Measurements from ENCODE around the gene CABP5. TPM values are rescaled to one million over a fixed set of nuclear protein-coding genes. Genes with fewer than 3 reads are reported as not detected.
"Not testable (repeated sequence)": the region's sequence is repeated elsewhere in the genome, so short reads cannot be mapped to it uniquely, and the experiment has no call there.

CABP5 gene
- not detected in 2 replicates for total RNA-seq (2014; rRNA removed; shearing (Covaris generic); ENCODE audit: low replicate concordance)

GRCh38 chr19:48043675-48044258, at the start of gene CABP5:
Gene CABP5 (minus strand): TSS chr19:48044079. CDS start chr19:48043922, 157 bp downstream.
- H2AFZ ChIP-seq (ENCODE audit: low read length): no peak within 1 kb of the TSS
- H4K20me1 ChIP-seq (ENCODE audit: insufficient read depth, low read depth, low read length): no peaks in the 10 kb centered on the region
- H3K9me3 ChIP-seq (ENCODE audit: low read length): no peaks in the 10 kb centered on the region
- H3K36me3 ChIP-seq (ENCODE audit: insufficient read depth, low read length): no peaks in the 10 kb centered on the region
- H3K9ac ChIP-seq (ENCODE audit: low read length): no peak within 1 kb of the TSS
- no peaks in the 10 kb centered on the region for H3K4me1 ChIP-seq (ENCODE audit: low read length)
- H3K79me2 ChIP-seq (ENCODE audit: low read length): no peaks in the 10 kb centered on the region
- no peak within 1 kb of the TSS for H3K4me2 ChIP-seq (ENCODE audit: low read depth, low read length, poor library complexity, severe bottlenecking)
- DNase-seq: no peak
- no peak within 1 kb of the TSS for H3K4me3 ChIP-seq (ENCODE audit: low read length)
- H3K9me2 ChIP-seq (replicated peaks; ENCODE audit: insufficient read depth, low read length): no peaks in the 10 kb centered on the region
- H3K27ac ChIP-seq (ENCODE audit: low read length): no peak within 1 kb of the TSS
- H3K27me3 ChIP-seq (ENCODE audit: low read length): no peaks in the 10 kb centered on the region

GRCh38 chr19:48091111-48091718, 47.3 kb upstream of the CABP5 start:
- H3K9me2 ChIP-seq (replicated peaks; ENCODE audit: insufficient read depth, low read length); H3K4me3 ChIP-seq (ENCODE audit: low read length); H3K27me3 ChIP-seq (ENCODE audit: low read length); H4K20me1 ChIP-seq (ENCODE audit: insufficient read depth, low read depth, low read length); DNase-seq; H3K27ac ChIP-seq (ENCODE audit: low read length); H3K9me3 ChIP-seq (ENCODE audit: low read length); H3K4me2 ChIP-seq (ENCODE audit: low read depth, low read length, poor library complexity, severe bottlenecking); H3K9ac ChIP-seq (ENCODE audit: low read length); H3K36me3 ChIP-seq (ENCODE audit: insufficient read depth, low read length); H3K4me1 ChIP-seq (ENCODE audit: low read length); H3K79me2 ChIP-seq (ENCODE audit: low read length); H2AFZ ChIP-seq (ENCODE audit: low read length): not testable (repeated sequence)

- no peak for DNase-seq
- Histone ChIP-seq H3K4me1 (ENCODE audit: low read length) (peaks cover 10% of the 10 kb centered on the region), H3K9ac (ENCODE audit: low read length) (no peak overlapping the region), H3K4me3 (ENCODE audit: low read length) (no peak overlapping the region), H3K4me2 (ENCODE audit: low read depth, low read length, poor library complexity, severe bottlenecking) (peak overlapping the region; percentile 14), H3K27me3 (ENCODE audit: low read length) (no peaks in the 10 kb centered on the region), H2AFZ (ENCODE audit: low read length) (no peak overlapping the region), H4K20me1 (ENCODE audit: insufficient read depth, low read depth, low read length) (no peaks in the 10 kb centered on the region), H3K9me2 (replicated peaks; ENCODE audit: insufficient read depth, low read length) (no peaks in the 10 kb centered on the region), H3K27ac (ENCODE audit: low read length) (no peak overlapping the region), H3K36me3 (ENCODE audit: insufficient read depth, low read length) (no peaks in the 10 kb centered on the region), H3K79me2 (ENCODE audit: low read length) (no peaks in the 10 kb centered on the region), H3K9me3 (ENCODE audit: low read length) (no peaks in the 10 kb centered on the region)
Observed at GRCh38 chr19:48090281-48090802, 46.5 kb upstream of the CABP5 start.

- not testable (repeated sequence) for H3K4me2 ChIP-seq (ENCODE audit: low read depth, low read length, poor library complexity, severe bottlenecking); H4K20me1 ChIP-seq (ENCODE audit: insufficient read depth, low read depth, low read length); H3K4me3 ChIP-seq (ENCODE audit: low read length); DNase-seq; H3K9ac ChIP-seq (ENCODE audit: low read length); H3K27ac ChIP-seq (ENCODE audit: low read length); H3K79me2 ChIP-seq (ENCODE audit: low read length); H3K9me2 ChIP-seq (replicated peaks; ENCODE audit: insufficient read depth, low read length); H3K4me1 ChIP-seq (ENCODE audit: low read length); H3K27me3 ChIP-seq (ENCODE audit: low read length); H3K36me3 ChIP-seq (ENCODE audit: insufficient read depth, low read length); H3K9me3 ChIP-seq (ENCODE audit: low read length); H2AFZ ChIP-seq (ENCODE audit: low read length)
Observed at GRCh38 chr19:48088991-48089390, 45.1 kb upstream of the CABP5 start.

GRCh38 chr19:48085904-48086864, 42.3 kb upstream of the CABP5 start:
- H3K36me3 ChIP-seq (ENCODE audit: insufficient read depth, low read length): no peaks in the 10 kb centered on the region
- H4K20me1 ChIP-seq (ENCODE audit: insufficient read depth, low read depth, low read length): no peaks in the 10 kb centered on the region
- peak; percentile 64 for DNase-seq
- H3K4me3 ChIP-seq (ENCODE audit: low read length): no peak overlapping the region
- peaks cover 10% of the 10 kb centered on the region for H3K4me1 ChIP-seq (ENCODE audit: low read length)
- H3K27me3 ChIP-seq (ENCODE audit: low read length): no peaks in the 10 kb centered on the region
- no peak overlapping the region for H2AFZ ChIP-seq (ENCODE audit: low read length)
- H3K9ac ChIP-seq (ENCODE audit: low read length): no peak overlapping the region
- H3K27ac ChIP-seq (ENCODE audit: low read length): no peak overlapping the region
- no peaks in the 10 kb centered on the region for H3K79me2 ChIP-seq (ENCODE audit: low read length)
- no peak overlapping the region for H3K4me2 ChIP-seq (ENCODE audit: low read depth, low read length, poor library complexity, severe bottlenecking)
- no peaks in the 10 kb centered on the region for H3K9me2 ChIP-seq (replicated peaks; ENCODE audit: insufficient read depth, low read length)
- H3K9me3 ChIP-seq (ENCODE audit: low read length): no peaks in the 10 kb centered on the region

- Histone ChIP-seq H3K9ac (ENCODE audit: low read length) (no peak overlapping the region), H3K9me2 (replicated peaks; ENCODE audit: insufficient read depth, low read length) (no peaks in the 10 kb centered on the region), H2AFZ (ENCODE audit: low read length) (no peak overlapping the region), H3K36me3 (ENCODE audit: insufficient read depth, low read length) (no peaks in the 10 kb centered on the region), H3K27ac (ENCODE audit: low read length) (no peak overlapping the region), H3K4me1 (ENCODE audit: low read length) (peaks cover 4% of the 10 kb centered on the region), H3K27me3 (ENCODE audit: low read length) (no peaks in the 10 kb centered on the region), H3K9me3 (ENCODE audit: low read length) (no peaks in the 10 kb centered on the region), H3K79me2 (ENCODE audit: low read length) (no peaks in the 10 kb centered on the region), H4K20me1 (ENCODE audit: insufficient read depth, low read depth, low read length) (no peaks in the 10 kb centered on the region), H3K4me3 (ENCODE audit: low read length) (no peak overlapping the region), H3K4me2 (ENCODE audit: low read depth, low read length, poor library complexity, severe bottlenecking) (no peak overlapping the region)
- DNase-seq: peak; percentile 24
Observed at GRCh38 chr19:48085076-48085475, 41.2 kb upstream of the CABP5 start.

- H3K4me3 ChIP-seq (ENCODE audit: low read length): no peak overlapping the region
- H3K4me1 ChIP-seq (ENCODE audit: low read length): no peaks in the 10 kb centered on the region
- no peak overlapping the region for H3K4me2 ChIP-seq (ENCODE audit: low read depth, low read length, poor library complexity, severe bottlenecking)
- no peak overlapping the region for H2AFZ ChIP-seq (ENCODE audit: low read length)
- no peaks in the 10 kb centered on the region for H3K9me2 ChIP-seq (replicated peaks; ENCODE audit: insufficient read depth, low read length)
- H3K27me3 ChIP-seq (ENCODE audit: low read length): no peaks in the 10 kb centered on the region
- no peaks in the 10 kb centered on the region for H3K79me2 ChIP-seq (ENCODE audit: low read length)
- no peaks in the 10 kb centered on the region for H3K9me3 ChIP-seq (ENCODE audit: low read length)
- H3K9ac ChIP-seq (ENCODE audit: low read length): no peak overlapping the region
- H3K36me3 ChIP-seq (ENCODE audit: insufficient read depth, low read length): no peaks in the 10 kb centered on the region
- H3K27ac ChIP-seq (ENCODE audit: low read length): no peak overlapping the region
- H4K20me1 ChIP-seq (ENCODE audit: insufficient read depth, low read depth, low read length): no peaks in the 10 kb centered on the region
- no peak for DNase-seq
Observed at GRCh38 chr19:48081106-48081505, 37.2 kb upstream of the CABP5 start.

GRCh38 chr19:48070177-48070769, 26.4 kb upstream of the CABP5 start:
- H3K4me1 ChIP-seq (ENCODE audit: low read length); DNase-seq; H3K79me2 ChIP-seq (ENCODE audit: low read length); H4K20me1 ChIP-seq (ENCODE audit: insufficient read depth, low read depth, low read length); H3K36me3 ChIP-seq (ENCODE audit: insufficient read depth, low read length); H3K9me2 ChIP-seq (replicated peaks; ENCODE audit: insufficient read depth, low read length); H3K9me3 ChIP-seq (ENCODE audit: low read length); H3K27ac ChIP-seq (ENCODE audit: low read length); H3K27me3 ChIP-seq (ENCODE audit: low read length); H3K4me2 ChIP-seq (ENCODE audit: low read depth, low read length, poor library complexity, severe bottlenecking); H3K9ac ChIP-seq (ENCODE audit: low read length); H2AFZ ChIP-seq (ENCODE audit: low read length); H3K4me3 ChIP-seq (ENCODE audit: low read length): not testable (repeated sequence)
